GM23248 (cell line): ENCODE results near the gene ALDH1A3.

Source experiments
- EZH2 ChIP-seq: fragments of 200-600 bp; sonication (generic); IDR thresholded peaks from 2 replicates; pipeline ENCODE4 v1.6.1; 2018; ENCODE audit warnings: antibody characterized with exemption, mild to moderate bottlenecking; ENCODE audit not compliant: insufficient read depth, poor library complexity, severe bottlenecking
- EZH2phosphoT487 ChIP-seq: fragments of 200-600 bp; sonication (generic); IDR thresholded peaks from 2 replicates; pipeline ENCODE4 v1.6.1; 2018; ENCODE audit warnings: antibody characterized with exemption, moderate library complexity, mild to moderate bottlenecking, low read depth; ENCODE audit not compliant: insufficient read depth

DNA sequence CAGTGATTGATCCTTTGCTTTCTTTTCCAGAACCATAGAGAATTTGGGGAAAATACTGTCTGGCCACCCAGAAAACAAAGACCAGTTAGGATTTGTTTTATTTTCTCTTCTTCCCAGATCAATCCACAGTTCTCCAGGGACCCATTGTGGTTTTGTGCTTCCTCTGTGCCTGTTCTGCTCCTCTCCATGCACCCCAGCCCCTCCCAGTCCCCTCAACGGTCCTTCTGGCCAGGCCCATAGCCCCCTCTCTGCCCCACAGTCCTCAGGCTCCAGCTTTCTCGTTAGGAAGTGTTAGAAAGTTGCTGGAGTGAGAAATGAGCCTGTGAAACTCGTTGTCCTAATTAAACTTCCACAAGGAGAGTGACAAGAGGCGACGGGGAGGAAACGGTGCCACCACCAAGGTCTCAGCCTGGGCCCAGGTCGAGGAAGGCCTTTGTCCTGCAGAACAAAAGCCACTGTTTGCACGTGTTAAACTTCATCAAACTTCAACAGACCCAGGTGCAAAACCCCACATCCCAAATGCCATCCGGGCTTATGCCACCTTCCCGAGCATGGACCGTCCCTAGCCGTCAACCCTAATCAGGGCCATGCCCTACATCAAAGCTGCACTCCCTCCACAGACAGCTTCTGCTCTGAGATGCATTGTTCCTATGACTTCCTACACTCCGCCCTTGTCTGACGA lies 18.7 kb upstream of the ALDH1A3 start:
- TF ChIP-seq EZH2 (no peak), EZH2phosphoT487 (no peak)
